ENCODE data around the gene TMC1.
"Not testable (repeated sequence)": the region's sequence is repeated elsewhere in the genome, so short reads cannot be mapped to it uniquely, and the experiment has no call there.

Gene TMC1

DNA sequence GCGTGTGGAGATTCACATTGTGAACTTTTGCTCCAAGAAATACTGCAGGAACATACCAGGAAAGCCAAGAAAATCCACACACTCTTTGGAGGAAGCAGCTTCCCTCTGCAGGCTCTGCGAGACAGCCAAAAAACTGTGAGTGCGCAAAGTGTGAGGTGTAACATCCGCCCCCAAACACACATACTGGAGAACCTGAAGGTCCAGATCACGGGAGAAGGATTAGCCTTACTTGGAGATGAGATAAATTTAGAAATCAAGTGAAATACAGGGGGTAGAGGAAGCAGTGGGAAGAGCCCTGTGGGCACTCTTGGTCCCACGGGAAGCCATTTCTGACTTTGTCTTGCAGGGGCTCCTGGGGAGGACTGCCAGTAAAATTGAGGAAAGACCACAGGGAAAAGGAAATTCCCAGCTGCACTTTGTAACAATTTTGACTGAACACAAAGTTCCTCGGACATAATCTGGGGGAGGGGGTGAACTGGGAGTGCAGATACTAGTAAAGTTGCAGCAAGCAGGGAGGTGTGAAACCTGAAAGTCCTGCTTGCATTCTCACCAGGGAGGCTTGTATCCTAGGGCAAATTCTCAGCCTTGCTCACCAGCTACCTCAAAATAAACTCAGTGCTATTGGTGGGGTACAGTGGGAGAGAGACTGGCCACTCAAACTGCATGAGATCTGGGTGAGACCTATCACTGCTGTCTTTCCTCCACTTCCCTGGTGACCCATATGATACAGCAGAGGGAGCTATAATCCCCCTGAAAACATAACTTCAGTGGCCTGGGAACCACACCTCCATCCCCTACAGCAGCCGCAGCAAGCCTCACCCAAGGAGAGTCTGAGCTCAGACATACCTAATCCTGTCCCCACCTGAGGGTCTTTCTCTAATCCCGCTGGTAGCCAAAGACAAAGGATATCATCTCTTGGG is 322.4 kb downstream of the TMC1 start:
- no peaks in the 10 kb centered on the region for H3K27me3 ChIP-seq (ENCODE audit: control insufficient read depth in 1 of 2, insufficient read depth in 2 of 2, low read length in 2 of 2)
- no peaks in the 10 kb centered on the region for H3K4me1 ChIP-seq (ENCODE audit: control insufficient read depth in 1 of 2, insufficient read depth in 2 of 2, low read length in 2 of 2)
- H3K27ac ChIP-seq (ENCODE audit: low read depth, low read length): no peak overlapping the region
- no peak overlapping the region for H3K4me3 ChIP-seq (ENCODE audit: low read depth in 1 of 2, low read length in 2 of 2)
- no peaks in the 10 kb centered on the region for H3K36me3 ChIP-seq (ENCODE audit: control insufficient read depth in 1 of 2, insufficient read depth in 2 of 2, low read length in 2 of 2)
- H3K9ac ChIP-seq (ENCODE audit: low read depth in 1 of 2, low read length in 2 of 2): no peak overlapping the region
- no peaks in the 10 kb centered on the region for H3K9me3 ChIP-seq (ENCODE audit: control insufficient read depth in 1 of 2, low read length in 2 of 2)

DNA sequence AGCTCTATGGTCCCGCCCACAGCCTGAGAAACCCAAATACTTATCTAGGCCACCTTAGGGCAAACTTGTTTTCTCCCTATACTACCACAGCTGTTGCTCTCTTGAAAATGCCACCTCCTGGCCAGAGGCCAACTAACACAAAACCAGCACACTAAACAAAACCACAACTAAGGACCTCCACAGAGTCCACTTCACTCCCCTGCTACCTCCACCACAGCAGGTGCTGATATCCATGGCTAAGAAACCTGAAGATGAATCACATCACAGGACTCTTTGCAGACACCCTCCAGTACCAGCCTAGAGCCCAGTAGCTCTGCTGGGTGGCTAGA is 323.0 kb downstream of the TMC1 start:
- H3K9ac ChIP-seq (ENCODE audit: low read depth in 1 of 2, low read length in 2 of 2): no peak overlapping the region
- H3K9me3 ChIP-seq (ENCODE audit: control insufficient read depth in 1 of 2, low read length in 2 of 2): no peaks in the 10 kb centered on the region
- H3K4me1 ChIP-seq (ENCODE audit: control insufficient read depth in 1 of 2, insufficient read depth in 2 of 2, low read length in 2 of 2): no peaks in the 10 kb centered on the region
- H3K4me3 ChIP-seq (ENCODE audit: low read depth in 1 of 2, low read length in 2 of 2): no peak overlapping the region
- no peak overlapping the region for H3K27ac ChIP-seq (ENCODE audit: low read depth, low read length)
- no peaks in the 10 kb centered on the region for H3K36me3 ChIP-seq (ENCODE audit: control insufficient read depth in 1 of 2, insufficient read depth in 2 of 2, low read length in 2 of 2)
- H3K27me3 ChIP-seq (ENCODE audit: control insufficient read depth in 1 of 2, insufficient read depth in 2 of 2, low read length in 2 of 2): no peaks in the 10 kb centered on the region

DNA sequence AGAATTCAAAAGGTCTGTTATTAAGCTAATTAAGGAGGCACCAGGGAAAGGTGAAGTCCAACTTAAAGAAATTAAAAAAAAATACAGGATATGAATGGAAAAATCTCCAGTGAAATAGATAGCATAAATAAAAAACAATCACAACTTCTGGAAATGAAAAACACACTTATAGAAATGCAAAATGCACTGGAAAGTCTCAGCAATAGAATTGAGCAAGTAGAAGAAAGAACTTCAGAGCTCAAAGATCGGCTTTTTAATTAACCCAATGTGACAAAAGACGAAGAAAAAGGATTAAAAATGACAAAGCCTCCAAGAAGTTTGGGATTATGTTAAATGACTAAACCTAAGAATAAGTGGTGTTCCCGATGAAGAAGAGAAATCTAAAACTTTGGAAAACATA is 323.6 kb downstream of the TMC1 start:
- not testable (repeated sequence) for H3K4me3 ChIP-seq (ENCODE audit: low read depth in 1 of 2, low read length in 2 of 2); H3K4me1 ChIP-seq (ENCODE audit: control insufficient read depth in 1 of 2, insufficient read depth in 2 of 2, low read length in 2 of 2); H3K27ac ChIP-seq (ENCODE audit: low read depth, low read length); H3K27me3 ChIP-seq (ENCODE audit: control insufficient read depth in 1 of 2, insufficient read depth in 2 of 2, low read length in 2 of 2); H3K9ac ChIP-seq (ENCODE audit: low read depth in 1 of 2, low read length in 2 of 2); H3K36me3 ChIP-seq (ENCODE audit: control insufficient read depth in 1 of 2, insufficient read depth in 2 of 2, low read length in 2 of 2); H3K9me3 ChIP-seq (ENCODE audit: control insufficient read depth in 1 of 2, low read length in 2 of 2)

DNA sequence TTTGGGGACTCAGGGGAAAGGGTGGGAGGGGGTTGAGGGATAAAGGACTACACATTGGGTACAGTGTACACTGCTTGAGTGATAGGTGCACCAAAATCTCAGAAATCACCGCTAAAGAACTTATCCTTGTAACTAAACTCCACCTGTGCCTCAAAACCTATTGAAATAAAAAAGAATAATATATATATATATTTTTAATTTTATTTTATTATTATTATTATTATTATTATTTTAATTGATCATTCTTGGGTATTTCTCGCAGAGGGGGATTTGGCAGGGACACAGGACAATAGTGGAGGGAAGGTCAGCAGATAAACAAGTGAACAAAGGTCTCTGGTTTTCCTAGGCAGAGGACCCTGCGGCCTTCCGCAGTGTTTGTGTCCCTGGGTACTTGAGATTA is 328.8 kb downstream of the TMC1 start:
- not testable (repeated sequence) for H3K27me3 ChIP-seq (ENCODE audit: control insufficient read depth in 1 of 2, insufficient read depth in 2 of 2, low read length in 2 of 2)

DNA sequence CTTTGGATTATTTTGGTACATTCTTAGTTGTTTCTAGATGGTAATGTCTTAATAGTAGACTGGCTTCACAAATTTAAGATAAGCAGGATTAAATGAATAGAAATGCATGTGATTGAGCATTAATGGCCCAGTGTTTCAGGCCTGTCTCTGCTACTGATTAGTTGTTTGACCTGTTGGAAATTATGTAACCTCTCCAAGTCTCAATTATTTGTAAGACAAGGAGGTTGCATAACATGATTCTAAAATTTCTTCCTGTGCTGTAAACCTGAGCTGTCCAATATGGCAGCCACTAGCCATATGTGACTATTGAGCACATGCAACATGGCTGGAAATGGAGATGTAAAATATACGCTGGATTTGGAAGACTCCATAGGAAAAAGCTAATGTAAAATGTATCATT is 333.9 kb downstream of the TMC1 start:
- Histone ChIP-seq H3K27ac (ENCODE audit: low read depth, low read length) (no peak overlapping the region), H3K27me3 (ENCODE audit: control insufficient read depth in 1 of 2, insufficient read depth in 2 of 2, low read length in 2 of 2) (no peaks in the 10 kb centered on the region), H3K9ac (ENCODE audit: low read depth in 1 of 2, low read length in 2 of 2) (no peak overlapping the region), H3K4me3 (ENCODE audit: low read depth in 1 of 2, low read length in 2 of 2) (no peak overlapping the region), H3K9me3 (ENCODE audit: control insufficient read depth in 1 of 2, low read length in 2 of 2) (no peaks in the 10 kb centered on the region), H3K36me3 (ENCODE audit: control insufficient read depth in 1 of 2, insufficient read depth in 2 of 2, low read length in 2 of 2) (no peaks in the 10 kb centered on the region), H3K4me1 (ENCODE audit: control insufficient read depth in 1 of 2, insufficient read depth in 2 of 2, low read length in 2 of 2) (peaks cover 11 to 15% of the 10 kb centered on the region in 2 donors)

More for the DNA sequence above, 328.8 kb downstream of the TMC1 start:
- H3K4me1 ChIP-seq (ENCODE audit: control insufficient read depth in 1 of 2, insufficient read depth in 2 of 2, low read length in 2 of 2); H3K27ac ChIP-seq (ENCODE audit: low read depth, low read length); H3K9me3 ChIP-seq (ENCODE audit: control insufficient read depth in 1 of 2, low read length in 2 of 2); H3K4me3 ChIP-seq (ENCODE audit: low read depth in 1 of 2, low read length in 2 of 2); H3K9ac ChIP-seq (ENCODE audit: low read depth in 1 of 2, low read length in 2 of 2); H3K36me3 ChIP-seq (ENCODE audit: control insufficient read depth in 1 of 2, insufficient read depth in 2 of 2, low read length in 2 of 2): not testable (repeated sequence)

DNA sequence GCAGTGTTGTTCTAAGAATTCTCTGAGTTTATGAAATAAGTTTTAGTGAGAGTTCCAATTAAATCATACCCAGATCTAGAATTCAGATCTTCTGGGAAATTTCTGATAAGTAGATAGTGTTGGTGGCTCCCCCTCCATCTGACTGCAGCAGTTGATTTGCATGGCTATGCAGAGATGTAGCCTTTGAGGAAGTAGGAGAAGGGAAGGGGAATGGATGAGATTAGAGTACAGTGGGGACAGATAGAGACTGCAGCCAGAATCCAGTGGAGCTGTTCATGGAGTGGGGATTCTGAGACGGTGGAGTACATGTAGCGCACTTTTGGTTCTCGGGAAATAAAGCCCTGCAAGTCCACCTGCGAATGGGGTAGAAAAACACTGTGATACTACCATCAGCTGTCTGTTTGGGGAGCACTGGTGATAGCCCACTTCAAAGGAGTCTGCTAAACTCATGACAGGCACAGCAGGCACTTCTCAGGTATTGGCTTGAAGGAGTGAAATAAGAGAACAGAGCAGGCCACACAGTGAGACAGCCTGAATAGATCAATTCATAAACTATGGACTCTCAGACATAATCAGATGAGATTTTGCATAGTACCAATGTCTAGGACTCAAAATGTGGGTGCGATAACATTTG is 334.6 kb downstream of the TMC1 start:
- Histone ChIP-seq H3K27ac (ENCODE audit: low read depth, low read length) (no peak overlapping the region), H3K4me3 (ENCODE audit: low read depth in 1 of 2, low read length in 2 of 2) (no peak overlapping the region), H3K36me3 (ENCODE audit: control insufficient read depth in 1 of 2, insufficient read depth in 2 of 2, low read length in 2 of 2) (no peaks in the 10 kb centered on the region)

DNA sequence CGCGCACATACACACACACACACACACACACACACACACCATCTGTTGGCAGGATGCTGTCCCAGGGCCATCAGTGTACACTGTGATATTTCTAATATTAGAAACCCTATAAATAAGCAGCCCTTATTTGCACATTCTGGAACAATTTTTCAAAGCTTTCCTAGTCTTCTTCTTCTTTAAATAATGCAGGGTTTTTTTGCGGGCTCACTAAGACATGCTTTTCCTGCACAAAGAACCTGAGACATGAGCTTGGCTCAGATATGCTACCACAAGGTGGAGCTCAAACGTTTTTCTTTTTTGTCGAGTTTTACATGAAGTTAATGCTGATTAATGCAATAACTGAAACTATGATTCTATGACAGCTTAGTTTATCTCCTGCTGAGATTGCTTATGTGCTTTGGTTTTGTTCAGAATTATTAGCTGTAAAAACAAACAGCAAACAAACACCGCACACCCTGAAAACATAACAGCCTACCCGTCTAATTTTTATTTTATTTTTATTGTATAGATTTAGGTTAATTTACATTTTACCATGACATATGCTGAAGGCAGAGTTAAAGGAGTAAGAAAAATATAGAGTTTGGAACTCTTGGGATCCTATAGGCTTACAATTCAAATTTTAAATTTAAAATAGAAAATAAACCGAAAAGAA is 335.7 kb downstream of the TMC1 start:
- H3K4me3 ChIP-seq (ENCODE audit: low read depth in 1 of 2, low read length in 2 of 2): no peak overlapping the region
- H3K27me3 ChIP-seq (ENCODE audit: control insufficient read depth in 1 of 2, insufficient read depth in 2 of 2, low read length in 2 of 2): no peaks in the 10 kb centered on the region
- no peaks in the 10 kb centered on the region for H3K36me3 ChIP-seq (ENCODE audit: control insufficient read depth in 1 of 2, insufficient read depth in 2 of 2, low read length in 2 of 2)
- H3K4me1 ChIP-seq (ENCODE audit: control insufficient read depth in 1 of 2, insufficient read depth in 2 of 2, low read length in 2 of 2): peaks cover 11 to 15% of the 10 kb centered on the region in 2 donors
- H3K9me3 ChIP-seq (ENCODE audit: control insufficient read depth in 1 of 2, low read length in 2 of 2): no peaks in the 10 kb centered on the region
- H3K9ac ChIP-seq (ENCODE audit: low read depth in 1 of 2, low read length in 2 of 2): no peak overlapping the region
- no peak overlapping the region for H3K27ac ChIP-seq (ENCODE audit: low read depth, low read length)

More for the DNA sequence above, 334.6 kb downstream of the TMC1 start:
- H3K9ac ChIP-seq (ENCODE audit: low read depth in 1 of 2, low read length in 2 of 2): no peak overlapping the region
- no peaks in the 10 kb centered on the region for H3K9me3 ChIP-seq (ENCODE audit: control insufficient read depth in 1 of 2, low read length in 2 of 2)
- peaks cover 11 to 15% of the 10 kb centered on the region in 2 donors for H3K4me1 ChIP-seq (ENCODE audit: control insufficient read depth in 1 of 2, insufficient read depth in 2 of 2, low read length in 2 of 2)
- no peaks in the 10 kb centered on the region for H3K27me3 ChIP-seq (ENCODE audit: control insufficient read depth in 1 of 2, insufficient read depth in 2 of 2, low read length in 2 of 2)

DNA sequence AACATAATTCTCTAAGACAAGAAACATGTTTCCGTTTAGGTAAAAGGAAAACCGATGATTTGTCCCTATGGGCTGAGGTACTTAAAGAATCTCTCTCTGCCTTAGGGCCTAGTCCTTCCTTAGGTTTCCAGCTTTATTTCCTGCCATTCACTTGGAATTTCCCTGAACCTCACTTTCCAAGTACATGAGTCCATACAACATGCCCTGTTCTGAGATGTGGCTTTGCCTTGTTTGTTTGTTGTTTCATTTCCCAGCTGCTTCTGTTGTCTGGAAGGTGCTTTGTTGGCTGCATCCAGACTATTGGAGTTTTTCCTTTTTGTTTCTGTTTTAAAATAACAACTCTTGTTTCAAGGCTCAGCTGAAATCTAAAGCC is 336.2 kb downstream of the TMC1 start:
- Histone ChIP-seq H3K9me3 (ENCODE audit: control insufficient read depth in 1 of 2, low read length in 2 of 2) (no peaks in the 10 kb centered on the region), H3K27ac (ENCODE audit: low read depth, low read length) (no peak overlapping the region), H3K36me3 (ENCODE audit: control insufficient read depth in 1 of 2, insufficient read depth in 2 of 2, low read length in 2 of 2) (no peaks in the 10 kb centered on the region), H3K4me3 (ENCODE audit: low read depth in 1 of 2, low read length in 2 of 2) (no peak overlapping the region), H3K27me3 (ENCODE audit: control insufficient read depth in 1 of 2, insufficient read depth in 2 of 2, low read length in 2 of 2) (no peaks in the 10 kb centered on the region), H3K4me1 (ENCODE audit: control insufficient read depth in 1 of 2, insufficient read depth in 2 of 2, low read length in 2 of 2) (peaks cover 11 to 15% of the 10 kb centered on the region in 2 donors), H3K9ac (ENCODE audit: low read depth in 1 of 2, low read length in 2 of 2) (no peak overlapping the region)

DNA sequence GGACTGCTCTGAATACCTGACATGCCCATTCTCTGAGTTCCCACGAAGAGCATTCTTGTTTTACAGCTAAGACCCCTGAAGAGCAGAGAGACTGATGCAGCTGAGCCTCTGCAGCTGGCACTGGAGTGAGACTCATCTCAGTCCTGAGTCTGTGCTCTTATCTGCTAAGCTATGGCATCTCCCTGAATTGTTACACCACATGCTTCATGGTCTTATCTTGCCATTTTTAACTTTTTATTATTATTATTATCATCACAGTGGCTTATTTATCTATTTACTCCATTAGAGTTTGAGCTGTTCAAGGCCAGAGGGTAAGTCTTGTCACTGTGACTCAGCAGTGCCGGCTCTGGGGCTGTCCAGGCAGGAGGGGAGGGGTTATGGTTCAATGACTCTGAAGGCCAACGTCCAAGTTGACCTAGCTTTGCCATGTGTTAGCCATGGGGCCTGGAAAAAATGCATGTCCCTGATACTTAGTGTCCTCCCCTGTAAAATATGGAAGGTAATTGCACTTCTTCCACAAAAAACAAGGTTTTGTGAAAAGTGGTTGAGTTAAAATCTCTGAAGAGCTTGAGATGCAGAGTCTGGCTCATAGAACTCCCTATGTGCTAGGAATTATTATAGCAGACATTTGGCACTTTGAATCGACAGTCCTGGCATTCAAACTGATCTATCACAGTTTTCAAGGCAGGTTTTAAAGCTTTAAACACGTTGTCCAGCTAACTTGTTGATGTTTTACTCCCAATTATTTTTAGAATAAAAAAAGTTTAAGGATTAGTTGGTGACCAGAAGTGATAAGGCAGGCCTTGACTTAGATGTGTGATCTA is 336.9 kb downstream of the TMC1 start:
- Histone ChIP-seq H3K27me3 (ENCODE audit: control insufficient read depth in 1 of 2, insufficient read depth in 2 of 2, low read length in 2 of 2) (no peaks in the 10 kb centered on the region), H3K9ac (ENCODE audit: low read depth in 1 of 2, low read length in 2 of 2) (no peak overlapping the region), H3K36me3 (ENCODE audit: control insufficient read depth in 1 of 2, insufficient read depth in 2 of 2, low read length in 2 of 2) (no peaks in the 10 kb centered on the region), H3K4me1 (ENCODE audit: control insufficient read depth in 1 of 2, insufficient read depth in 2 of 2, low read length in 2 of 2) (peaks cover 11 to 15% of the 10 kb centered on the region in 2 donors), H3K27ac (ENCODE audit: low read depth, low read length) (no peak overlapping the region), H3K4me3 (ENCODE audit: low read depth in 1 of 2, low read length in 2 of 2) (no peak overlapping the region), H3K9me3 (ENCODE audit: control insufficient read depth in 1 of 2, low read length in 2 of 2) (no peaks in the 10 kb centered on the region)

DNA sequence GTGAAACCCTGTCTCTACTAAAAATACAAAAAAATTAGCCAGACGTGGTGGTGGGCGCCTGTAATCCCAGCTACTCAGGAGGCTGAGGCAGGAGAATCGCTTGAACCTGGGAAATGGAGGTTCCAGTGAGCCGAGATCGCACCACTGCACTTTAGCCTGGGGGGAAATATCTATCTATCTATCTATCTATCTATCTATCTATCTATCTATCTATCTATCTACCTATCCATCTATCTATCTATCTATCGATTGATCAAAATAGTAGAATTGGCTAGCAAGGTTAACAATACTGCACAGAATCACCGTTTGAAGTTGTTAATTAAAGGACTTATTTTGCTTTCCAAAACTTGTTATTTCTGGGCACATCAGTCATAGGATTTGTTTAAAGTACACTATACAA is 341.4 kb downstream of the TMC1 start:
- not testable (repeated sequence) for H3K36me3 ChIP-seq (ENCODE audit: control insufficient read depth in 1 of 2, insufficient read depth in 2 of 2, low read length in 2 of 2); H3K27ac ChIP-seq (ENCODE audit: low read depth, low read length); H3K4me3 ChIP-seq (ENCODE audit: low read depth in 1 of 2, low read length in 2 of 2); H3K9ac ChIP-seq (ENCODE audit: low read depth in 1 of 2, low read length in 2 of 2); H3K27me3 ChIP-seq (ENCODE audit: control insufficient read depth in 1 of 2, insufficient read depth in 2 of 2, low read length in 2 of 2); H3K9me3 ChIP-seq (ENCODE audit: control insufficient read depth in 1 of 2, low read length in 2 of 2)
- peaks cover 8 to 17% of the 10 kb centered on the region in 2 donors for H3K4me1 ChIP-seq (ENCODE audit: control insufficient read depth in 1 of 2, insufficient read depth in 2 of 2, low read length in 2 of 2)

Measured in duodenal mucosa (tissue), 2 donors.